Stimulated activated effector memory CD8-positive, alpha-beta T cell treated with anti-CD3 and anti-CD28 coated beads, Interleukin-12 subunit alpha, Interleukin-12 subunit beta, amount 100 ng/mL, for 72 hours (primary cell): ENCODE data around the gene BORCS5.

ENCODE experiments used
- ATAC-seq: fragments of 150-1000 bp; cut with Tn5 transposase; 2 replicates; pipeline ENCODE4 v1.10.0; 2021
- DNase-seq, 2 donors: peaks; one replicate each; pipeline ENCODE4 v3.0.0; 2021 to 2022; ENCODE audit warnings: low spot score in 2 of 2
- H3K27ac Mint-ChIP-seq: one replicate; pipeline ENCODE4 v1.8.0; 2022; ENCODE audit warnings: mild to moderate bottlenecking, mixed read lengths
- H3K36me3 Mint-ChIP-seq: one replicate; pipeline ENCODE4 v1.8.0; 2022; ENCODE audit warnings: mild to moderate bottlenecking, mixed read lengths
- H3K4me1 Mint-ChIP-seq: one replicate; pipeline ENCODE4 v1.8.0; 2022; ENCODE audit warnings: mixed read lengths
- H3K4me3 Mint-ChIP-seq: one replicate; pipeline ENCODE4 v1.8.0; 2022; ENCODE audit warnings: mild to moderate bottlenecking, mixed read lengths
- H3K9me3 Mint-ChIP-seq: one replicate; pipeline ENCODE4 v1.8.0; 2022; ENCODE audit warnings: mixed read lengths

Gene BORCS5

DNA sequence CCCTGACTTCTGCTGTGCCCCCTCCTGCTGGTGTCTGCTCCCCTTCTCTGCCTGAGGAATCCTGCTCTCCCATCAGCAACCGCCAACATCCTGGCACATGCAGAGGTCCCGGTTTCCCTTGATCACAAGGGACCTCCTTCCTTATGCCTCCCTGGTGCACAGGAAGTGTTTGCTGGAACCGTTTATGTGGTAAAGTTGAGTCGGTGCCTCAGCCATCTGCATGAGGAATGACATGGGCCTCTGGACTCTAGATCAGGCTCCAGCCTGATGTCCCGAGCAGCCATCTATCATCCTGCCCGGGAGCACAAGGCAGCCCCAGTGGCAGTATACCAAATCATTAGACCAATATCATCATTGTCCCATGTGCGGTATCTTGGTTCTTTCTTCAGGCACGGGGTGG is 90.4 kb downstream of the BORCS5 start:
- ATAC-seq = no peak
- H3K4me1 Mint-ChIP-seq = peaks cover 29% of the 10 kb centered on the region
- H3K27ac Mint-ChIP-seq = peak overlapping the region; percentile 80
- H3K9me3 Mint-ChIP-seq = no peaks in the 10 kb centered on the region
- peaks cover 26% of the 10 kb centered on the region for H3K36me3 Mint-ChIP-seq
- DNase-seq = no peak
- H3K4me3 Mint-ChIP-seq = no peak overlapping the region

DNA sequence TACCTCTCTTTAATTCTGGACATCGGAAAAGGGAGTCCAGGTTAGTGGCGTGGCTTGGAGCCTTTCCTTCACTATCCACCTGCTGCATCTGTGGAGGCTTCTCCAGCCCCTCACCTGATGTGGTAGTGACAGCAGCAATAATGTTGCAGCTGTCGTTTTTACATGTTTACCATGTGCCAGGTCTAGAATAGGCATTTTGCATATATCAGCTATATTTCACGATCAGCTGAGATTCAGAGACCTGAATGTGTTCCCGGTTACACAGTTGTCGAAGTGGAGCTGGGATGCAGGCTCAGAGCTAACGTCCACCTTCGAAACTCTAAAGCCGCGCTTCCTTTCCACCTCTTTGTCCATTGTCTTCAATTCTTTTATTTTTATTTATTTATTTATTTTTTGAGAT is 91.0 kb downstream of the BORCS5 start:
- Mint-ChIP-seq H3K27ac (no peak overlapping the region), H3K4me3 (no peak overlapping the region), H3K4me1 (peaks cover 26% of the 10 kb centered on the region), H3K36me3 (peaks cover 20% of the 10 kb centered on the region), H3K9me3 (no peaks in the 10 kb centered on the region)
- no peak for DNase-seq
- no peak for ATAC-seq

DNA sequence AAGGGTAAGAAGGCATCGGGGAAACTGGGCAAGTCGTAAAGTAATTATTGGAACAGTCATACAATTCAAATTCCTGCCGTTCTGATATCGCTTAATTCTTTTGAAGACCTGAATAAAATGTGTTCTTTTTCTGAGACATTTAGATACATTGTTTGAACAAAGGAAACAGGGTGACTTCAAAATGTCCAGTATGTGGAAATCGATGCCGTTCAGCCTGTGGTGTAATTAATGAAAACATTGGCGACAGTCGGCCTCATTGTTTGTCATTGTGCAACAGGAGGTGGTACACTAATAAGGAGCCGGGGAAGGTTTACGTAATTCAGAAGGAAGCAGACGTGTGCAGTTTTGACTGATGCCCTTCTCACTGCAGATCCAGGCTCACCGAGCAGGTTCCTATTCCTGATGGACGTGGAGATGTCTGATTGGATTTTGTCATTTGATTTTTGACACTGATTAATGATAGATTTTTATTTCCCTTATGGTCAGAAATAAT is 92.7 kb downstream of the BORCS5 start:
- Mint-ChIP-seq H3K4me3 (no peak overlapping the region), H3K9me3 (no peaks in the 10 kb centered on the region), H3K27ac (no peak overlapping the region), H3K36me3 (peaks cover 12% of the 10 kb centered on the region), H3K4me1 (peaks cover 25% of the 10 kb centered on the region)
- DNase-seq (no peak), ATAC-seq (no peak)

DNA sequence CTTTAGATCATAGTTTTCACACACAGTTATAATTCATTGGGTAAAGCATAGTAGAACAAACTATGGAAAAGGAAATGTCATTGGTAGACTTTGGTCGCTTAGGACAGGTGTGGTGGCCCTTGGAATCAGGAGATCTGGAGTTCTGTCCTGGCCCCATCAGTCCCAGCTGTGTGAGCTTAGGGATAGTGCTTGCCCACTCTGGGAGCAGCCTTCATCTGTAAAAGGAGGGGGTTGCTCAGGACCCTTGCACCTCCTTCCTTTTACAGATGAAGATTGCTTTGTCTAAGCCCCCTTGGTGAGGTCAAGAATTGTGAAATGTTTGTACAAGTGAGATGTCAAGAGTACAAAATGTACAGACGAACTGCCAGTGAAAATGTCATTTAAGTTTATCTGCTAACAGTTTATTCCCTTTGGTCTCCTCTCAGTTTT is 93.2 kb downstream of the BORCS5 start:
- H3K27ac Mint-ChIP-seq = no peak overlapping the region
- H3K9me3 Mint-ChIP-seq = no peaks in the 10 kb centered on the region
- ATAC-seq = no peak
- H3K4me3 Mint-ChIP-seq = no peak overlapping the region
- no peak for DNase-seq
- H3K4me1 Mint-ChIP-seq = peaks cover 25% of the 10 kb centered on the region
- peaks cover 9% of the 10 kb centered on the region for H3K36me3 Mint-ChIP-seq

GRCh38 chr12:12451098-12451497 is 94.2 kb downstream of the BORCS5 start:
- no peak overlapping the region for H3K27ac Mint-ChIP-seq
- peaks cover 25% of the 10 kb centered on the region for H3K4me1 Mint-ChIP-seq
- no peaks in the 10 kb centered on the region for H3K9me3 Mint-ChIP-seq
- H3K4me3 Mint-ChIP-seq = no peak overlapping the region
- peaks cover under 1% of the 10 kb centered on the region for H3K36me3 Mint-ChIP-seq
- ATAC-seq = no peak
- DNase-seq = no peak

DNA sequence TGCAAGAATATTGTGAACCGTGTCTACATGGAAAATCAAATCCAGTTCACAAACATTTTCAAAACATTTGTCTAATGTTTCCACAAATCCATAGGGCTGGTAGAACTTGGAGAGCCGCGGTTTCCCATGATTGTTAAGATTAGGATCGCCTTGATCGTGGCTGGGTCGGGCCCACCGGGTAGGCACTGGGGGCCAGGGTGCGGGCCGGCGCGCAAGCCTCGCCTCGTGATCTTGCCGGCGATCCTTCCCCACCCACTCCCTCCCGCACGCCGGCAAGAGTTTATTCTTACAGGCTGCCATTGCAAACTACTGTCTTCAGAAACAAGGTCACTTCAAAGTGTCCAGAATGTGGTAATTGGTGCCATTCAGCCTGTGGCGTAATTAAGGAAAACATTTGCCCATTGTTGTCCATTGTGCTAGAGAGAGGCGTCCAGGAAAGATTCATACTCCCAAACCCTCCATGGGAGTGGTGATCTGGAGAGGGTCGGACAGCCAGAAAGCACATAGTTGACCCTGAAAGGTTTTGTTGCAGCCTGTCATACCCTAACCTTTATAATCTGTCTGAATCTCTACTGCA is 95.5 kb downstream of the BORCS5 start:
- peaks cover 25% of the 10 kb centered on the region for H3K4me1 Mint-ChIP-seq
- no peak overlapping the region for H3K27ac Mint-ChIP-seq
- no peak for ATAC-seq
- no peak for DNase-seq
- no peaks in the 10 kb centered on the region for H3K9me3 Mint-ChIP-seq
- H3K36me3 Mint-ChIP-seq = no peaks in the 10 kb centered on the region
- no peak overlapping the region for H3K4me3 Mint-ChIP-seq

GRCh38 chr12:12453635-12454034 is 96.8 kb downstream of the BORCS5 start:
- H3K4me1 Mint-ChIP-seq = peaks cover 33% of the 10 kb centered on the region
- H3K36me3 Mint-ChIP-seq = peaks cover 7% of the 10 kb centered on the region
- no peak for ATAC-seq
- H3K27ac Mint-ChIP-seq = no peak overlapping the region
- no peaks in the 10 kb centered on the region for H3K9me3 Mint-ChIP-seq
- DNase-seq = no peak
- H3K4me3 Mint-ChIP-seq = no peak overlapping the region

DNA sequence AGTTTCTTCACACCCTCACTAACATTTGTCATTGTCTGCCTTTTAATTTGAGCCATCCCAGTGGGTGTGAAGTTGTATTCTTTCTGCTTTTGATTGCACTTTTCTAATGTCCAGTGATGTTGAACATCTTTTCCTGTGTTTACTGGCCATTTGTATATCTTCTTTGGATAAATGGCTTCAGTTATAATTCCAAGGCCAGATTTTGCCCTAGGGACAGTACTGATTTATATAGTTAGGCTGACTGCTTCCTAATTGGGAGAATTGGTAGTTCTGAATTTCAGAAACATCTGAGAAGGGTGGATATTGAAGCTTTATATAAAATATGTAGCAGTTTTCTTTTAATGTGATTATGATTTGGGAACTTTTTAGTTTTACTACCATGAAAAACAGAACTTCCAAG is 97.4 kb downstream of the BORCS5 start:
- Mint-ChIP-seq H3K27ac (no peak overlapping the region), H3K36me3 (peaks cover 7% of the 10 kb centered on the region), H3K4me3 (no peak overlapping the region), H3K4me1 (peaks cover 34% of the 10 kb centered on the region), H3K9me3 (no peaks in the 10 kb centered on the region)
- DNase-seq (no peak), ATAC-seq (no peak)

DNA sequence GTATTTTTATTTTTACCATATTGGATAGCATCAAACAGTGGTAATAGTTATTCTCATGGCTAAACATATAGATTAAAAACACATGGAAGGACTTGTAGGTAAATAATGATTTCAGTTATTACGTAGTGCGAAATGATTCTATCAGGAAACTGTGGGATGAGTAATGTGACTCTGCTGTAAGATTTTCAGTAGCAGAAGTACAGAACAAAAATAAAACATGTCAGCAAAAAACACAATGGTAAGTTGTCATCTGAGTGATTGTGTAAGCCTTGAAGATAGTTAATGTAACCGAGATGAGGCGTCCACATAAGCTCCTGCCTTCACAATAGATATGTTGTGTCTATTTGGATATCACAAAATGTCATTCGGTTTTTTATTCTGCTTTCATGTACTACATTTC is 99.8 kb downstream of the BORCS5 start:
- ATAC-seq = peak; percentile 83
- DNase-seq = no peak
- no peaks in the 10 kb centered on the region for H3K9me3 Mint-ChIP-seq
- H3K36me3 Mint-ChIP-seq = peaks cover 7% of the 10 kb centered on the region
- peaks cover 53% of the 10 kb centered on the region for H3K4me1 Mint-ChIP-seq
- peak overlapping the region; percentile 90 for H3K27ac Mint-ChIP-seq
- peak overlapping the region; percentile 58 for H3K4me3 Mint-ChIP-seq

DNA sequence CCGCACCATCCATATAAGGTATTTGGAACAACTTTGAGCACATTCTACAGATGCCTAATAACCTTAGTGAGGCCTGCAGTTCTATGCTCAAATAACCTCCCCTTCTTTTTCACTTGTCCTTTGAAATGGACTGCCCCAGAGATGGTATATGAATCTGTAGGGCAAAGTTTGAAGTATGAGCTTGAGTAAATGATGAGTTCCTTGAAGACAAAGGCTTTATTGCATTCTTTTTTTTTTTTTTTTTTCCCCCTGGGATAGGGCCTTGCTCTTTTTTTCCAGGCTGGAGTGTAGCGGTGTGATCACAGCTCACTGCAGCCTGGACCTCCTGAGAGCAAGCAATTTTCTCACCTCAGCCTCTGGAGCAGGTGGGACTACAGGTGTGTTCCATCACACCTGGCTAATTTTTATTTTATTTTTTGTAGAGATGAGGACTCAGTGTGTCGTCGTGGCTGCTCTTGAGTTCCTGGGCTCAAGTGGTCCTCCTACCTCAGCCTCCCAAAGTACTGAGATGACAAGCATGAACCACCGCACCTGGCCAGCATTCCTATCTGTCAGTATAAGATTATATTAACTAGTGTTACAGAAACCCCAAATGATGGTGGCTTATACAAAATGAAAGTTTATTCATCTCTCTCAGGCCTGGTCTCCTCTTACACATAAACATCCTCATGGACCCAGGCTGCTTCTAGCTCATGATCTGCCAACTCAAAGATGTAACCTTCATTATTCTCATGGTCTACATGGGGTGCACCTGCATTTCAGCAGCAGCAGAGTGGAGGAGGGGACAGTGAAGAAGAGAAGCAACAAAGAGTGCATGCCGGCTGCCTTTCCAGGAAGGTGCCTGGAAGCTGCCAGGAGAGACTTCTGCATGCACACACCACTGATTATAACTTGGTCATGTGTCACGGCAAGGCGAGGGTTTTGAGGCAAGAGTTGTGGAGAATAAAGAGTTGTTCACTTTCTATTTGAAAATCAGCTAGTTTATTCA is 104.4 kb downstream of the BORCS5 start:
- Mint-ChIP-seq H3K9me3 (no peaks in the 10 kb centered on the region), H3K4me3 (peak overlapping the region; percentile 57), H3K27ac (peak overlapping the region; percentile 92), H3K36me3 (peaks cover 29% of the 10 kb centered on the region), H3K4me1 (peaks cover 78% of the 10 kb centered on the region)
- DNase-seq = peak in 1 of 2 donors; percentile 75
- peak; percentile 83 for ATAC-seq

DNA sequence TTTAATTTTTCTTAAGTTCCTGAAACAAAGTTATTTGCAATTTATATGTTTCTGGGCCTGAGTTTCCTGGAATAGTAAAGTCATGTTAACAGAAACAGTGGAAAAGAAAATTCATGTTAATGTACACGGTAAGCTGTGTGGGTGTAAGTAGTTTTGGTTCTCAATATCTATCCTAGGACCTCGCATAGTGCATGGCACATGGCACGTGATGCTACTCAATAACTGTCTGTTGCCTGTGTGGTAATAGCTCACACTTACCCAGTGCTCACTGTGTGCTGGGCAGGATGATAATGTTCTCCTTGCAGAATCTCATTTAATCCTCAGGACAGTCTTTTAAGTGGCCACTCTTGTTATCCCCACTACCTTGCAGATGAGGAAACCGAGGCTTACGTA is 105.0 kb downstream of the BORCS5 start:
- ATAC-seq (peak; percentile 89), DNase-seq (no peak)
- Mint-ChIP-seq H3K4me1 (peaks cover 83% of the 10 kb centered on the region), H3K9me3 (no peaks in the 10 kb centered on the region), H3K27ac (peak overlapping the region; percentile 92), H3K36me3 (peaks cover 36% of the 10 kb centered on the region), H3K4me3 (peak overlapping the region; percentile 57)

- DNase-seq (no peak), ATAC-seq (no peak)
- Mint-ChIP-seq H3K9me3 (no peaks in the 10 kb centered on the region), H3K27ac (peak overlapping the region; percentile 94), H3K4me1 (peaks cover 90% of the 10 kb centered on the region), H3K36me3 (peaks cover 61% of the 10 kb centered on the region), H3K4me3 (no peak overlapping the region)
Measured at GRCh38 chr12:12465522-12465921, 108.6 kb downstream of the BORCS5 start.

DNA sequence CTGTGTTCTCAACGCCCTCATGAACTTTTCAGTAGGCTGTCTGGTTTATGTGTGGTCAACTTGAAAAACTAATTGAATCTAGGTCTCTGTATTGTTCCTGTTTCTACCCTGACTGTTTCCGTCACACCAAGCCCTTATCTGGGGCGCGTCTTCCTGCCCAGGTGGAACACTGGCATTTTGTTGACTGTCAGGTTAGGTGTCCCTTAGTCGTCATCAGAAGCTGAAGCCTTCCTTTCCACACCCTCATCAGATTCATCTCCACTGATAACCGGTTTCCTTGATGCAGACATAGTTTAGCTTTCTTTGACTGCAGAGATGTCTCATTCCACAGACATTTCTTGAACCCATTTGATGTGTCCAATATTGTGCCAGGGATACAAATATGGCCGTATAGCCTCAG is 109.3 kb downstream of the BORCS5 start:
- Mint-ChIP-seq H3K36me3 (peaks cover 67% of the 10 kb centered on the region), H3K4me3 (peak overlapping the region; percentile 63), H3K4me1 (peaks cover 90% of the 10 kb centered on the region), H3K9me3 (no peaks in the 10 kb centered on the region), H3K27ac (peak overlapping the region; percentile 94)
- DNase-seq = no peak
- peak; percentile 27 for ATAC-seq

DNA sequence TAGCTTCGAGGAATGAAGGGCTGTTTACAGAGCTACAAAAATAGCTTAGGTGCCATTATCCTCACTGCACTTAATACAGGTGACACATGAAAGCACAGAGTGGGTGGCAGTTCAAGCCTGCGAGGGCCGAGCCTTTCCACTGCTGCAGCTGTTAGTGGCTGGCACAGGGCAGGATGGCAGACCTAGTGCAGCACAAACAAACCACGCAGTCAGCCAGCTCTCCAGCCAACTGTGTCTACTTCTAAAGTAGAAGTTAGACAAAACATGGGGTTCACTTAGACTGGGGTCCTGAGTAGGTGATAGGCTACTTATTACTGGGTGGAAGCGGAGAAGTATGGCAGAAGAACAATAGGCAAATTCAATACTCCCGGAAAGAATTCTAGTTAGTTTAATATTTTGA is 110.4 kb downstream of the BORCS5 start:
- ATAC-seq (peak; percentile 76), DNase-seq (no peak)
- no peaks in the 10 kb centered on the region for H3K9me3 Mint-ChIP-seq
- peak overlapping the region; percentile 94 for H3K27ac Mint-ChIP-seq
- peaks cover 75% of the 10 kb centered on the region for H3K36me3 Mint-ChIP-seq
- H3K4me3 Mint-ChIP-seq = peak overlapping the region; percentile 63
- H3K4me1 Mint-ChIP-seq = peaks cover 80% of the 10 kb centered on the region

GRCh38 chr12:12467688-12468261 is 110.9 kb downstream of the BORCS5 start:
- H3K36me3 Mint-ChIP-seq = peaks cover 75% of the 10 kb centered on the region
- H3K4me3 Mint-ChIP-seq = peak overlapping the region; percentile 63
- peaks cover 76% of the 10 kb centered on the region for H3K4me1 Mint-ChIP-seq
- DNase-seq (no peak), ATAC-seq (peak; percentile 60)
- H3K9me3 Mint-ChIP-seq = no peaks in the 10 kb centered on the region
- H3K27ac Mint-ChIP-seq = peak overlapping the region; percentile 94
